Activated naive CD4-positive, alpha-beta T cell treated with anti-CD3 and anti-CD28 coated beads for 36 hours (primary cell): ENCODE measurements around the gene ZSWIM6. TPM values are rescaled to one million over a fixed set of nuclear protein-coding genes. Genes with fewer than 3 reads are reported as not detected.

ENCODE experiments used
- CTCF ChIA-PET: fragments of 350-600 bp; sonication (Branson Sonifier 250); formaldehyde crosslinking; loops from one replicate; lab custom pipeline; 2021; ENCODE audit warnings: antibody characterized with exemption; lab: Charles Lee
- DNase-seq: peaks from one replicate; pipeline ENCODE4 v3.0.0-alpha.2; 2020
- H3K27ac Mint-ChIP-seq: one replicate; pipeline ENCODE4 v1.8.0; 2021; ENCODE audit warnings: mild to moderate bottlenecking, mixed read lengths
- H3K27me3 Mint-ChIP-seq: one replicate; pipeline ENCODE4 v1.8.0; 2021; ENCODE audit warnings: low read depth, mixed read lengths
- H3K36me3 Mint-ChIP-seq: one replicate; pipeline ENCODE4 v1.8.0; 2021; ENCODE audit warnings: low read depth, mixed read lengths
- H3K4me1 Mint-ChIP-seq: one replicate; pipeline ENCODE4 v1.8.0; 2021; ENCODE audit warnings: low read depth, mixed read lengths
- H3K4me3 Mint-ChIP-seq: one replicate; pipeline ENCODE4 v1.8.0; 2021; ENCODE audit warnings: mild to moderate bottlenecking, moderate library complexity, mixed read lengths
- H3K9me3 Mint-ChIP-seq: one replicate; pipeline ENCODE4 v1.8.0; 2021; ENCODE audit warnings: mixed read lengths
- intact Hi-C: fragments of 100-400 bp; cut with micrococcal nuclease; formaldehyde crosslinking; loops from one replicate; pipeline ENCODE4 v1.15.1; 2023
- total RNA-seq, 2 experiments: library from RNA; stranded (reverse); gene quantifications; one replicate each; pipeline ENCODE4 v1.2.3, GENCODE V29; 2021

ZSWIM6 gene
- total RNA-seq, 2 experiments from 2014 or later = 4.3 TPM

DNA sequence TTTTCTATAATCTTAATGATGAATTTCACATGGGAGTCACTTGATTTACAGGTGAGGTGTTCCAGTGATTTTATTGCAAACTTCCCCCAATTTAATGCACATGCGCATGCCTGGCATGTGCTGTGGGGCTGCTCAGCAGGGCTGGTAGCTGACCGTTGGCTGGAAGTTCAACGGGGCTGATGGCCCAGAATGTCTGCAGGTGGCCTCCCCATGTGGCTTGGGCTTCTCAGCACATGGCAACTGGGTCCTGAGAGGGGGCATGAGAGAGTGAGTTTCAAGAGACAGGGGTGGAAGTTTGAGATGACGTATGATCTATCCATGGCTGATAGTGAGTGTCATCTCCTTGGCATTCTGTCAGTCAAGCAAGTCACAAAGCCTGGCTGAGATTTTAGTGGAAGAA, 259.8 kb downstream of the ZSWIM6 start:
- CTCF ChIA-PET = no interaction called here
- no peak for DNase-seq
- Mint-ChIP-seq H3K4me3 (no peak overlapping the region), H3K9me3 (peaks cover 3% of the 10 kb centered on the region), H3K27me3 (peaks cover 5% of the 10 kb centered on the region), H3K36me3 (no peaks in the 10 kb centered on the region), H3K4me1 (no peaks in the 10 kb centered on the region), H3K27ac (no peak overlapping the region)
- intact Hi-C loops = no loop called here

DNA sequence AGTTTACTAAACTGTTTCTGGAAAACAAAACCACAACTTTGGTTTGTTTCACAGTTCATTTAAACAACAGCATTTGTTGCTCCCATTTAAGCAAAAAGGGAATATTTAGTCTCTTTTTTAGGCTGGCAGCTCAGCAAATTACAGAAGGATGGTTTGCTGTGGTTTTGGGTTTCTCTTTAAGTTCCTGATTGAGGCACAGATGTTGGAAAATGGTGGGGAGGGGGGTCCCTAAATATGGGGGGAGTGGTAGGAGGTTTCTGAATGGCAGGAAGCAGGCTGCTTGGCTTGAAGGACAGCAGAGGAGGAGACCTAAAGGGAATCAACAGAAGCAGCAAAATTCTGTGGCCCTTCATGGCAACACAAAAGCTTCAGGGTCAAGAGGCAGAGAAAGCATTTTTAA, 263.4 kb downstream of the ZSWIM6 start:
- Mint-ChIP-seq H3K27ac (no peak overlapping the region), H3K9me3 (no peaks in the 10 kb centered on the region), H3K4me3 (no peak overlapping the region), H3K27me3 (peaks cover 8% of the 10 kb centered on the region), H3K4me1 (no peaks in the 10 kb centered on the region), H3K36me3 (no peaks in the 10 kb centered on the region)
- intact Hi-C loops = no loop called here
- no peak for DNase-seq
- CTCF ChIA-PET = interaction anchor here (0.8 to 1.3 kb wide), 2 partner anchors 10 to 64 kb away, joined by 3 to 4 read pairs; no protein-coding TSS in a partner anchor

Other genes starting within 250 kb of the ZSWIM6 start
- gene SMIM15, start 169.8 kb upstream of the ZSWIM6 start, total RNA-seq = 10 to 100 TPM; 45.8 to 48.1 TPM